ENCODE data around the gene THUMPD3.

Gene THUMPD3

DNA sequence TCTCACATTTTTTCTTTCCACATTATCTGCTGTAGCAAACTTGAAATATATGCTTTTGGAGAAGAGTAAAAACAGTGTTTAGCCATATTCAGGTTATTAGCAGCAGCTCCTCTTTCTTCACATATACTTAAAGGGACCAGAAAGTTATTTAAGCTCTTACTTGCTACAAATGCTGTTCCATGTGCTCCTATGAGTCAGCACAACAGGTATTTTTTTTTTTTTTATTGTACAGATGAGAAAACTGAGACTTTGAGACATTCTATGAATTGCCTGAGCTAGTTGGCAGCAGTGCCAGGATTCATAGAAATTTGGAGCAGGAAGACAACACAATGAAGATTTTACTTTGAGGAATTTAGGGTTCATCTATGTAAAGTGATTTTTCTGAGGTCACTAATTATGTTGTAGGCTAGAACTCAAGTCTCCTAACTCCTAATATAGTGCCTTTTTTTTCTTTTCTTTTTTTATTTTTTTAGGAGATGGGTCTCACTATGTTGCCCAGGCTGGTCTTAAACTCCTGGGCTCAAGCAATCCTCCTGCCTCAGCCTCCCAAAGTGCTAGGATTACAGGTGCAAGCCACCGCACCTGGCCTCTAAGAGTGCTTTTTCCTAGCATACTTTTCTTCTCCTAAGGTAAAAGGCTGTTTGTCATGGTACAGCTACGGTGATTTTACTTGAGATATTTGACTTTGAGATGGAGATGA lies 58.1 kb downstream of the THUMPD3 start:
- no peak for DNase-seq (ENCODE audit: low spot score)

DNA sequence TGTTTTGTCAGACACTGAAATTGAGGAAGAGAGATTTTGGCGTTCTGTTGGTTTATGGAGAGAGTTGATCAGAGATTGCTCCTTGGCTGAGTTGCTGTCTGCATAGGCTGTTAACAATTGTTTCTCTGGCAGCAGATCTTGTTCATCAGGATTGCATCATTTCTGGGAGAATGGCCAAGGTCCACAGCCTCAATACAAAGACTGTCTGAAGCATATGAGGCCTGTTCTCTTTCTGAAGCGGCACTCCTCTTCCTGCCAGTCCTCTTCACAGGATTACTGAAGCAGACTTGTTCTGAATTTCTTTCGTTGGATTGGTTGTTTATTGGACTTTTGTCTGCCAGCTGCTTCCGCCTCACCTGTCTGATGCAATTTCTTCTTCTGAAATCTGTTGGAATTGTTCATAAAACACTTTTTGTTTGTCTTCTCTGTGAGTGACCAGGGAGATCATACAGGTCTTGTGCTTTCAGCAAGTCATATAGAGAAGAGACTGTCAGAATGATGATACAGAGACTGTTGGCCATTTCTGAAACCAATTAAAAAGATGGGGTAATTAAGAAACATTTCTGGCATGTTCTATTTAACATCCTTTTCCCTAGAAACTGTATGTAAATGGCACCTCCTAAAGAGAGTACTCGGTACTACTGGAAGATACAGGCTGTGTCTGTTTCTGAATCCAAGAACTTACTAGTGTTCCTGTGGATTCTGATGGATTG lies 60.0 kb downstream of the THUMPD3 start:
- peak; percentile 82 for DNase-seq (ENCODE audit: low spot score)

DNA sequence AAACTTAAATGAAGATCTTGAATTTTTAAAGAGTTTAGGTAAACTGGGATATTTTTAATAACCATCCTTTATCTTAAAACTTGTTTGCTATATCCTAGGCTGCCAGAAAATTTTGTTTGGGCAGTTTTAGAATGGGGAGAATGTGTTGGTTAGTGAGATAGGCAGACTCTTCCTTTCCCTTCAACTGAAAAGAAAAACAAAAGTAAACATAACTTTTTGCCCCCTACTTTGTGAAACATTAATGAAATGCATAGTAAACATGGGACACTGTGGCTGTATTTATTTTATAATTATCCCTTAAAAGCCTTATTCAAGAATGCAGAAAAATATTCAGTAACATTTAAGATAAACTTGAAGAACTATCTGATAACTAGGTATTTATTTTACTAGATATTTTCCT lies 65.6 kb downstream of the THUMPD3 start:
- no peak for DNase-seq (ENCODE audit: low spot score)

DNA sequence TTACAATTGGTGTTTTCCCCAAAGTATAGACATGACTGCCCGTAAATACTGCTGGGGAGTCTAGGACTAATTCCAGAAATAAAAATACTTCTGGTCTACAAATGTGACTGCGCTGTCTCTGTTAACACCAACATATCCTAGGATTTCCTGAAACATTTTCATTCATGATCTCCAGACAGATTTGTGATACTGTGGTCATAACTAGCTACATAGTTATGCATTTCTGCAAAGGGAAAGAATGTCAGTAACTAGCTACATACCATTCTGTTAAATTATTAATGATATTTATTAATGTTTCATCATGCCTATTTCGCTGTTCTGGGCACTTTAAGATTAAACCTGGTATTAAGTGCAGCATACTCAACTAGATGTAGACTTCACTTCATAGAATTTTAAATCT lies 67.9 kb downstream of the THUMPD3 start:
- no peak for DNase-seq (ENCODE audit: low spot score)

DNA sequence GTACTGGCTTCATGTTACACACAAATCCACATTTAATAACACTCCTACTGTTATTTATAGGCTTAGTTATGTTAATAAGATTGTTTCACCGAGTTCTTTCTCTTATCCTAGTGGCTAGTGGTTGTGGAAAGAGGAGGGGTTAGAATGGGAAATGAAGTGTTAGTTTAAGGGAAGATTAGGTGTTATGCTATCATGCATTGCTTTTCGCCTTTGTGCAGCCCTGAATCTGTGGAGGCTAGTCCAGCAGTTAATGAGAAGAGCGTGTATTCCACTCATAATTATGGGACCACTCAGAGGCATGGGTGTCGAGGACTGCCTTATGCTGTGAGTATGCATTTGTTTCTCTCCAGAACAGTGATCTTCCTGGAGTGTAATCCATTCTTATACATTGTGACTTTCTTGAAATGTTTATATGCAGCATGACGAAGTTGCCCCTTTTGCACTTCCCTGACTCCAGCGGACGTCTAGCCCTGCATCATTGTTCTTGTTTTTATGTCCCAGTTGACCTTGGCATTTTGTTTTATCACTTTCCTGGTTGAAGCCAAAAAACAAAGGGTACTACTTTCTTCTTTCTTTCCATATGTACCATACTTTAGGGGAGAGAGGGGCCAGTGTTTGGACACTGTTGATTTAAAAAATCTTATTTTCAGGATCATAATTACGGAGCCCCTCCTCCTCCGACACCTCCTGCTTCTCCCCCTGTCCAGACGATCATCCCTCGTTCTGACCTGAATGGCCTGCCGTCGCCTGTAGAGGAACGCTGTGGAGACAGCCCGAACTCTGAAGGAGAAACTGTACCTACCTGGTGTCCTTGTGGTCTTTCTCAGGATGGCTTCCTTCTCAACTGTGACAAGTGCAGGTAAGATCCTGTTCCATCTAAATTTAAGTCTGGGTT lies 71.0 kb downstream of the THUMPD3 start:
- no peak for DNase-seq (ENCODE audit: low spot score)

DNA sequence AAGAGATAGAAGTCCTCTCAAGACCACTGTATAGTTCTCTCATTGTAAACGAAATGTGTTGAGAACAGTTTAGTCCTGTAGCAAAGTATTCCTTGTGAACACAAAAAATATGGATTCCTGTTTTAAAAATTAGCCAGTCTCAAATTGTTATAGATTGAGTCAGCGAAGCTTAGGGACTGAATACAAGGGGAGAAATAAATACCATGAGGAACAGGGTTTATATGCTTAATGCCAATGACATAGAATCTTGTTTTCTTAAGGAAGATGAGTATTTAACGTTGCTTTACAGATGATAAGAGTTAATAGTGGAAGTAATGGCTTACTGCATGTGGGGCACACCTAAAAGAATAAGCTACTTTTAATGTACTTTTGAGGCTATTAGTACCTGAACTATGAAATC lies 72.5 kb downstream of the THUMPD3 start:
- no peak for DNase-seq (ENCODE audit: low spot score)

Measured in COLO829 (cell line).